Measurements from ENCODE around the gene NPAS2.

NPAS2 gene

GRCh38 chr2:100905132-100905805 is 85.3 kb downstream of the NPAS2 start:
- DNase-seq (ENCODE audit: low read depth, low spot score), result no peak

DNA sequence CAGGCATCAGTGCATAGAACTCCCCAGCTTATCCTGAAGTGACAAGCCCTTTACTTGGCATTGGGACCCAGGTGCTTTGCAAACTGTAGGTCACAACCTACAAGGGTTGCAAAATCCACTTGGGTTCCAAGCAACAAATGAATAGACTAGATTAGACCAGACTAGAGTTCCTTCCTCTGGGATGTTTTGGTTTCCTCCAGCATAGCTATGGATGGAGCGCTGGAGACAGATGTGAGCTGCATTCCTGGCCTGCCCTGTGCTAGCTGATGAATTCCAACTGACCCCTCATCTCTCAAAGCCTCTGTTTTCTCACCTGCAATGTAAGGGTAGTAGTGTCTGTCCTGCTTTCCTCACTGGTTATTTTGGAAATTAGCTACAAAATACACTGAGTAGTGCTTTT is 86.2 kb downstream of the NPAS2 start:
- DNase-seq (ENCODE audit: low read depth, low spot score), result no peak

DNA sequence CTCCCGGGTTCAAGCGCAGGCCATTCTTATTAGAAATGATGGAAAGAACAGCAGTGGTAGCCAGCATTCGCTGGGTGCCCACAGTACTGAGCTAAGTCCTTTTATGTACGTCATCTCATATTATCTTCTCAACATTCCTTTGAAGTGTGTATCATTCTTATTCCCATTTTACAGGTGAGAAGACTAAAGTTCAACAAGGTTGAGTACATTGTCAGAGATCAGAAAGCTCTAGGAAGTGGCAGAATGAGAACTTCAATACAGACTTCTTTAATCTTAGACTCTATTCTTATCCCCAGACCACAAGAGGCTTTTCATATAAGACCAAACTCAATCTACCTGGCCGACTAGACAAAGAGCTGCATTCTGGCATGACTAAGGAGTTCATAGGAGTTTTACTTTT is 86.7 kb downstream of the NPAS2 start:
- no peak for DNase-seq (ENCODE audit: low read depth, low spot score)

DNA sequence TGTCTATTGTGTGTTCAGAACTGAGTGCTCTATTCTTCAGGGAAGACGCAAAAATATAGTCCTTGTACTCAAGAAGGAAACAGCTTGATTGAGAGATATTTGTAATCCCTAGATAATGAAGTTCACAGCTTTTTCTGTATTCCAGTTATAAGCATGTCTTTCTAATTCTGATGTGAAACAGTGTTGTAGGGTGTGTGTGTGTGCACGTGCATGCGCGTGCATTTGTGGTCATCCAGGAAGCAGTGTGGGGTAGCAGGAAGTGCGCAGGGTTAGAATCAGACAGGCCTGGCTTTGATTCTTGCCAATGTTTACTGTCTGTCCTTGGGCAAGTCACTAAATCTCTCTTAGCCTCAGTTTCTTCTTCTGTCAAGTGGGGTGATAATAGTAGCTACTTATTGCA is 87.9 kb downstream of the NPAS2 start:
- no peak for DNase-seq (ENCODE audit: low read depth, low spot score)

DNA sequence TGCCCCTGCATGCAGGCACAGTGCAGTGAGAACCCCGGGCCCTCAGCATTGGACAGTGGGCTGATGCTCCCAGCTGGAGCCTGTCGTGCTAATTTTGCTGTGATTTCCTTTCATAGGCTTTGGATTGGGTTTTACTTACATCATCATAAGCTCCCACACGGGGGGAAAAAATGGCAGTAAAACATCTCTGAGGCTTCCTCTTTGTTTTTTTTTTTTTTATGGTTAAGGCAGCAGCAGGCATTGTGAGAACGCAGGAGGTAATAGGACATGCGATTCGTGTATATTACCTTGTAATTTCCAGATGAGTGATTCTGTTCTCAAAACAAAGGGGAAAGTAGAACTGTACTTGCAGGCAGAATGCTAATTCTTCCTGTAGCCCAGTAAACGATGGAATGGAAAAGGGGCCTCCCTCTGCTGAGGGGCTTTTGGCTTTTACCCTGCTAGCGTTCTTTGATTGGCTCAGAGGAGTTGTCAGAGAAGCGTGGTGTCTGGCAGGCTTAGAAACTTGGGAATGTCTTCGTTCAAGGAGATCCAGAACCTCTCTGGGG is 89.7 kb downstream of the NPAS2 start:
- no peak for DNase-seq (ENCODE audit: low read depth, low spot score)

- DNase-seq (ENCODE audit: low read depth, low spot score), result no peak
These were observed 90.2 kb downstream of the NPAS2 start for GRCh38 chr2:100910111-100910510.

DNA sequence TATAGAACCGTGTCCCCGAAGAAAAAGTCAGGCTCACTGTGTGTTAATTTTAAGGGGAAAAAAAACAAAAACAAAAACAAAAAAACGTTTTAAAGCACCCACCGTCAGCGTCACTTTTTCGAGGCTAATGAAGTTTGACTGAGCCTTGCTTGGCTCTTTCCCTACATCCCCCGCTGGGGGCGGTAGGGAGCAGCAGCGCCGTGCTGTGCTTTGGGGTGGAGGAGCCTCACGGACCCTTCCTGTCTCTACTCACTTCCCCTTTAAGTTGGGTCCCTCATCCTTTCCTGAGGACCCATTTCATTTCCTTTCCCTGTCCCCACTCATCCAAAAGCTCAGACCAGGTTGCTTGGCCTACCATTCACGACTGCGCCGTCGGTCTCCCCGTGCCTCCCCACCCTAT is 99.4 kb downstream of the NPAS2 start:
- no peak for DNase-seq (ENCODE audit: low read depth, low spot score)

- no peak for DNase-seq (ENCODE audit: low read depth, low spot score)
These were observed 101.8 kb downstream of the NPAS2 start for GRCh38 chr2:100921685-100922161.

DNA sequence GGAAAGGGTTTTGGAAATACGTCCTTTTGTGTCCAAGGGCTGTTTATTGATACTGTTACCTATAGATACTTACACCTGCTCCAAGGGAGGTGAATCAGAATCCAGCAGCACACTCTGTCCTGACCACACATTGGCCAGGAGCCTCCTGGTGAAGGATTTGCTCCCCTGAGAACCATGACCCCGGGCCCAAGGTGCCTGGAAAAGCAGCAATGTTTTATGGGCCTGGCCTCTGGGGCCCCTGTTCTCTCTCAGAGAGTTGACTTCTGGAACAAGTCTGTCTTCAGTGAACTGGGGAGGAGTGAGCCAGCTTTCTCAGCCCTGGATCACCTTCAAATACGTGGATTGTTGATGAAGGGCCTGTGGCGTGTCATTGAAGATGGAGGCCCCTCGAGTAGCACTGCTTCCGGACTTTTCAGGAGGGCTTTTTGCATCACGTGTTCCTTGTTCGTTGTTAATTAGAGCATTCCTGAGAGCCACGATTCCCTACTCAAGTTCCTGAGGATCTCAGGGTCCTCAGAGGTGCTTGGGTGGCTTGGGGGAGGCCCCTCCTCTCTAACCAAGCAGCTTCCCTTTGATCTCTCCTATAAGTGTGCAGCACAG is 103.6 kb downstream of the NPAS2 start:
- no peak for DNase-seq (ENCODE audit: low read depth, low spot score)

- no peak for DNase-seq (ENCODE audit: low read depth, low spot score)
These were observed 104.2 kb downstream of the NPAS2 start for GRCh38 chr2:100924122-100924519.

- DNase-seq (ENCODE audit: low read depth, low spot score), result no peak
These were observed 104.8 kb downstream of the NPAS2 start for GRCh38 chr2:100924520-100925451.

DNA sequence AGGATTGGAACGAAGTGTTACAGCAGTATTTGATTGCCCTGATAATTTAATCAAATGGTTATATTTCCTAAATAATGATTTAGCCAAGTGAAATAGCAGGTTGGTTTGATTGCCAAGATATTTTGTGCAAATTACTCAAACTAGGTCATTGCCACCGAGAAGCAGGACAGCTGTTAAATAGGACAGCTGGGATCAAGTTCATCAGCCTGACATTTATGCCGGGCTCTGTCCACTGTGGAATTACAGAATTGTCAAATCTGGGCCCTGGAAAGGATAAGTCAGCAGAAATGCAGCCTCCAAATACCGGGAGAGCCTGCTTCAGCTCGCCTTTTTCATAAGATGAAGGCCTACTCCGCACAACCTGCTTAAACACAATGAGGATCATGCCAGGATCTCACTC is 108.3 kb downstream of the NPAS2 start:
- no peak for DNase-seq (ENCODE audit: low read depth, low spot score)

DNA sequence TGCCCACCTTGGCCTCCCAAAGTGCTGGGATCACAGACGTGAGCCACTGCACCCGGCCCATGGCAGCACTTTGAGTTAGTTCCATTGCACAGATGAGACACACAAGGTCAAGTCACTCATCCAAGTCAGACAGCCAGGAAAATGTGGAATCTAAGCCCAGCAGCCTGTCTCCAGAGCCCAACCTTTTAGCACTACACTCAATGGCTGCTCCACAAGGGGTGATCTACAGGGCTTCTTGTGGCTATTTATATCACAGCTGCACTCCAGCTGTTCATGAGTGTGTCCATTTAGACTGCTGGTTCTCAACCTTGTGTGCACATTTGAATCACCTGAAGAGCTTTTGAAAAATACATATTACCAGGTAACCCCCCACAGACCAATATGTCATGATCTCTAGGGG is 109.2 kb downstream of the NPAS2 start:
- no peak for DNase-seq (ENCODE audit: low read depth, low spot score)

DNA sequence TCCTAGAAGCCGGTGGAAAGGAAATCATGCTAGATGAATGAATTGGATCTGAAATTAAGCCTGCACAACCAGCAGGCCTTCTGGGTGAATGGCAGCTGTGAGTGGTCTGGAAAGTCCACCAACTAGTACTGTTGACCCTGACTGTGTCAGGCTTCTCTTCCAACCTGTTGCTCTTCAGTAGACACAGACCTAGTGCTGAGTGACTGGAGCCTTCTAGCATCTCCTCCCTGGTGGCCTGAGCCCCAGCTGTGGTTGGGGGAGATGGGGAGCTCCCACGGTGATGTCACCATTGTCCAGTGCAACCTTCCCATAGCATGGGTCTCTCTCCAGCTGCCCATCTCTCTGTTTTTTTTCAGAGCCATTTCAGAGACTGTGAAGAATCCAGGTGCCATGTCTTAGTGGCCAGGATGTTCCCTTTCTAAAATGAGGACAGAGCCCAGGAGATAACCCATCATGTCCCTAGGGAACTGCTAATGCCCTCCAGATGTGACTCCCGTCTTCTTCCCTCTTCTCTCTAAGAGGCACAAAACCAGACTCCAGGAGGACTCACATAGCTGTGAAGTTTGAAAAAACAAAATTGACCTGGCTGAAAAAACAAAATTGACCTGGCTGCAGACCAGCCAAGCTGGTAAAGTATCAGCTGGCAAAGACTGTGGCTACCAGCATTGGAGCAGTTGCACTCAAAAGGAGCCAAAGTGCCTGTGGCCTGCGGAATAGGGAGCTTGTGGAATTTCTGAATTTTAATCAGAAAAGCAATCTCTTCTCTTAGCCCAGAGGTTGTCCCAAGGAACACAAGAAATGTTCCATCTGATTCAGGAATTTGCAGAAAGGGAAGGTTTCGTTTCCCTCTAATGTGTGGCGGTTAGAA is 114.8 kb downstream of the NPAS2 start:
- no peak for DNase-seq (ENCODE audit: low read depth, low spot score)

DNA sequence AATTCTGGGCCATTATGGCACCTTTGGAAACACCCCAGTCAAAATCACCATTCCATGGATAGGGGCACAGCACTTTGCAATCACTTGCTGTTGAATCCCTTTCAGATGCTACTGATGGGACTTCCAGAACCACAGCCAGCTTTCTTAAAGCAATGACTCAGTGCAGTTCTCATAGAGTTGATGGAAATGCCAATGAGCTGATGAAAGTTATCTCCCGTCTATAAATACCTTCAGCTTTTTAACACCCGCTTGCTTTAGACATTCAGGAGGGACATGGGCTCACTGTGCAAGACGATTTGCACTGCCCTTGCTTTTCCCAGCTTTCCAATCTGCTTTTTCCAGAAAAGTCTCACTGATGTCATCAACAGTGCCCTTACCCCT is 115.4 kb downstream of the NPAS2 start:
- DNase-seq (ENCODE audit: low read depth, low spot score), result no peak

DNA sequence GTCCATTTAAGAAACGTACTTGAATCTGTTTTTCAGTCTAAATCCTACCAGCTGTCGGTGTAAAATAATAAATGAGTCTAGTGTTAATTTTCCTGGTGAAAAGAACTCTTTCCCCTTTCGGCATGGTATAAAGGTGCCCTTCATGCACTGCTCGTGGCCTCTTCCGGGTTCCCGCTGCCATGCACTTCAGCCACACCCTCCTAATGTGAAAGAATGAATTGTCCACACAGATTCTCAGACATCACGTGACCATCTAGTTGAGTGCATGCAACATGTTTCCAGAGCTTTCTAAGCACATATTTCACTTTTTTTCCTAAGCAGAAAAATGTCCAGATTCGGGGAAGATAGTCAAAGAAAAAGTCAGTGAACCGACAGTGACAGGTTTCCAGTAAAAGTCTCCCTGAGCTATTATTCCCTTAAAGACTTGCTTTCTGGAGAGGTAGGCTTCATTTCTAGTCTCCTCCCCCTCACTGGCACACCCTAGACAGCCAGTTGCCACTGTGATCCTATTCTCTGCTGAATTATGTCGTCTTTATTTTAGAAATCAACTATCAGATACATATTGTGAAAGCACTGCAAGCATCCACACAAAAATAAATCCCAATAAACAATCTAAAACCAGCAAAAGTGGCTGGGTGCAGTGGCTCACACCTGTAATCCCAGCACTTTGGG is 116.3 kb downstream of the NPAS2 start:
- no peak for DNase-seq (ENCODE audit: low read depth, low spot score)

GRCh38 chr2:100936972-100937542 is 117.1 kb downstream of the NPAS2 start:
- DNase-seq (ENCODE audit: low read depth, low spot score), result no peak

DNA sequence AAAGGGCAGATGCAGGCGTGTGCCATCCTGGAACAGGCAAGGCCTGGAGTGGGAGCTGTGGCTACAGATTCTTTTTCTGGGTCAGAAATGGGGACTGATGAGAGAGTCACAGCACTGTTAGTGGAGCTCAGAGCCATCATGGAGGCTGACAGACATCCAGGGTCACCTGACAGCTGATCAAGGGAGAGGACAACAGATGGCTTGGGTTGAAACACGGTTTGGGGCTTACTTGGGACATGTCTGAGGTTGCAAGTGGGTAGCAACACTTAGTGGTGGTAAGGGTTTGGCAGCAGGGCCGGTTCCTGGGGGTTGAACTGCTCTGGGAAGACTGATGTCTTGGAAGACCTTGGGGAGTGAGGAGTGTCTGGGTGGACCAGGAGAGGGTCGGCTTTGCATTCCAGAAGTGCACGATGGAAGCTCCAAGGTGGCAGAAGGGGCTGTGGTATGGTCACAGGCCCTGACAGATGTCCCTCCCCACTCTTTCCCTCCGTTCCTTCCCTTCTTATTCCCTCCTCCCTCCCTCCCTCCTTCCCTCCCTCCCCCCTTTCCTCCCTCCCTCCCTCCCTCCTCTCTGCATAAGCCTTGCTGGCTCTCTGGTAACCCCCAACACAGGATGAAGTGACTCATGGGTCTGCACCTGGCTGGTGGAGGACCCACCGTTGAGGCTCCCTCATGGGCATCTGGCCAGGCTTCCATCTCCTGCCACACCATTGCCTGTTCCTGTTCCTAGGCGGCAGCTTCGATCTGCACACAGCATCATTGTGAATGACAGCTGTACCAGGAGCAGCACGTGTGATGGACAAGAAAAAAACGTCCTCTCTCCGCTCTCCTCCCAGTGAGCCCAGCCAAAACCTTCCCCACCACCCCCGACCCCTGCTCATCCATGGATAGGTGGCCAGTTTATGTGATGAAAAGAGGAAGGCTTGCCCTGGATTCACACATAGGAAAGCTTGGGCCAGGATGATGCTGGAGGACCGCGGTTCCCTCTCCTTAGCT is 118.4 kb downstream of the NPAS2 start:
- no peak for DNase-seq (ENCODE audit: low read depth, low spot score)

- no peak for DNase-seq (ENCODE audit: low read depth, low spot score)
These were observed 119.5 kb downstream of the NPAS2 start for GRCh38 chr2:100939445-100939844.
